ENCODE data around the gene PID1. TPM values are rescaled to one million over a fixed set of nuclear protein-coding genes. Genes with fewer than 3 reads are reported as not detected.

The PID1 gene
- total RNA-seq, 1 donor from 2014 or later: not detected

- Mint-ChIP-seq H3K36me3 (ENCODE audit: low read depth) (no peaks in the 10 kb centered on the region), H3K27me3 (no peaks in the 10 kb centered on the region), H3K27ac (no peak overlapping the region), H3K4me3 (no peak overlapping the region), H3K9me3 (no peaks in the 10 kb centered on the region), H3K4me1 (no peaks in the 10 kb centered on the region)
- POLR2A ChIA-PET: no interaction called here
- TF ChIP-seq CTCF (IDR thresholded peaks at IDR 0.05): no peak
- CTCF ChIA-PET: no interaction called here
- intact Hi-C loops (cut with micrococcal nuclease): no loop called here
- ATAC-seq (ENCODE audit: low read depth) (no peak), DNase-seq (no peak)
Observed at GRCh38 chr2:229104974-229105387, 166.1 kb downstream of the PID1 start.

GRCh38 chr2:229104025-229104424 is 167.1 kb downstream of the PID1 start:
- no peaks in the 10 kb centered on the region for H3K27me3 Mint-ChIP-seq
- no peaks in the 10 kb centered on the region for H3K36me3 Mint-ChIP-seq (ENCODE audit: low read depth)
- no peak for TF ChIP-seq CTCF (IDR thresholded peaks at IDR 0.05)
- intact Hi-C loops (cut with micrococcal nuclease): no loop called here
- ChIA-PET POLR2A (no interaction called here), CTCF (no interaction called here)
- no peak overlapping the region for H3K4me3 Mint-ChIP-seq
- H3K27ac Mint-ChIP-seq: no peak overlapping the region
- no peaks in the 10 kb centered on the region for H3K4me1 Mint-ChIP-seq
- DNase-seq: no peak
- no peak for ATAC-seq (ENCODE audit: low read depth)
- no peaks in the 10 kb centered on the region for H3K9me3 Mint-ChIP-seq

GRCh38 chr2:229101314-229101713 is 169.8 kb downstream of the PID1 start:
- Mint-ChIP-seq H3K36me3 (ENCODE audit: low read depth) (no peaks in the 10 kb centered on the region), H3K4me3 (no peak overlapping the region), H3K27me3 (no peaks in the 10 kb centered on the region), H3K27ac (no peak overlapping the region), H3K9me3 (peaks cover 2% of the 10 kb centered on the region), H3K4me1 (no peaks in the 10 kb centered on the region)
- POLR2A ChIA-PET: no interaction called here
- CTCF ChIA-PET: no interaction called here
- DNase-seq (no peak), ATAC-seq (ENCODE audit: low read depth) (no peak)
- intact Hi-C loops (cut with micrococcal nuclease): no loop called here
- TF ChIP-seq CTCF (IDR thresholded peaks at IDR 0.05): no peak

GRCh38 chr2:229099231-229099630 is 171.9 kb downstream of the PID1 start:
- POLR2A ChIA-PET: no interaction called here
- no peaks in the 10 kb centered on the region for H3K27me3 Mint-ChIP-seq
- no peak for TF ChIP-seq CTCF (IDR thresholded peaks at IDR 0.05)

GRCh38 chr2:229098801-229099200 is 172.3 kb downstream of the PID1 start:
- ATAC-seq (ENCODE audit: low read depth): no peak
- intact Hi-C loops (cut with micrococcal nuclease): no loop called here
- H3K4me1 Mint-ChIP-seq: no peaks in the 10 kb centered on the region
- DNase-seq: no peak
- no peaks in the 10 kb centered on the region for H3K36me3 Mint-ChIP-seq (ENCODE audit: low read depth)
- H3K27ac Mint-ChIP-seq: no peak overlapping the region
- H3K4me3 Mint-ChIP-seq: no peak overlapping the region
- CTCF ChIA-PET: no interaction called here
- POLR2A ChIA-PET: no interaction called here
- TF ChIP-seq CTCF (IDR thresholded peaks at IDR 0.05): no peak
- no peaks in the 10 kb centered on the region for H3K27me3 Mint-ChIP-seq
- H3K9me3 Mint-ChIP-seq: peaks cover 2% of the 10 kb centered on the region

More at GRCh38 chr2:229099231-229099630, 171.9 kb downstream of the PID1 start:
- Mint-ChIP-seq H3K36me3 (ENCODE audit: low read depth) (no peaks in the 10 kb centered on the region), H3K4me1 (no peaks in the 10 kb centered on the region), H3K9me3 (peaks cover 2% of the 10 kb centered on the region), H3K27ac (no peak overlapping the region), H3K4me3 (no peak overlapping the region)
- CTCF ChIA-PET: no interaction called here
- ATAC-seq (ENCODE audit: low read depth): no peak
- DNase-seq: no peak
- intact Hi-C loops (cut with micrococcal nuclease): no loop called here

Measured in activated B cell treated with CpG ODN at 0.5 μM for 24 hours (primary cell).